ENCODE results near the gene TRPV2. TPM values are rescaled to one million over a fixed set of nuclear protein-coding genes. Genes with fewer than 3 reads are reported as not detected.

Gene TRPV2
- total RNA-seq, 4 donors from 2014 or later: 2.9 to 4.4 (median 3.4) TPM

- Histone ChIP-seq H3K27ac (no peak overlapping the region), H3K4me3 (no peak overlapping the region), H3K27me3 (peaks cover 0 to 6% (median 2%) of the 10 kb centered on the region in 3 donors), H3K36me3 (no peaks in the 10 kb centered on the region), H3K4me1 (peaks cover 7 to 15% of the 10 kb centered on the region in 2 donors), H3K9me3 (no peaks in the 10 kb centered on the region)
- no peak for DNase-seq
- intact Hi-C loops (cut with DNase I; ENCODE audit: low total_unique reads) (no loop called here), in situ Hi-C loops (cut with MboI; ENCODE audit: low sequenced_read_pairs in 4 of 4) (no loop called here)
- ATAC-seq: no peak
- no peak for TF ChIP-seq POLR2A (IDR thresholded peaks at IDR 0.05)
- TF ChIP-seq, protein P1, sequence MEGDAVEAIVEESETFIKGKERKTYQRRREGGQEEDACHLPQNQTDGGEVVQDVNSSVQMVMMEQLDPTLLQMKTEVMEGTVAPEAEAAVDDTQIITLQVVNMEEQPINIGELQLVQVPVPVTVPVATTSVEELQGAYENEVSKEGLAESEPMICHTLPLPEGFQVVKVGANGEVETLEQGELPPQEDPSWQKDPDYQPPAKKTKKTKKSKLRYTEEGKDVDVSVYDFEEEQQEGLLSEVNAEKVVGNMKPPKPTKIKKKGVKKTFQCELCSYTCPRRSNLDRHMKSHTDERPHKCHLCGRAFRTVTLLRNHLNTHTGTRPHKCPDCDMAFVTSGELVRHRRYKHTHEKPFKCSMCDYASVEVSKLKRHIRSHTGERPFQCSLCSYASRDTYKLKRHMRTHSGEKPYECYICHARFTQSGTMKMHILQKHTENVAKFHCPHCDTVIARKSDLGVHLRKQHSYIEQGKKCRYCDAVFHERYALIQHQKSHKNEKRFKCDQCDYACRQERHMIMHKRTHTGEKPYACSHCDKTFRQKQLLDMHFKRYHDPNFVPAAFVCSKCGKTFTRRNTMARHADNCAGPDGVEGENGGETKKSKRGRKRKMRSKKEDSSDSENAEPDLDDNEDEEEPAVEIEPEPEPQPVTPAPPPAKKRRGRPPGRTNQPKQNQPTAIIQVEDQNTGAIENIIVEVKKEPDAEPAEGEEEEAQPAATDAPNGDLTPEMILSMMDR (IDR thresholded peaks at IDR 0.05 in 4 of 5, conservative IDR thresholded peaks at IDR 0.05 in 1 of 5): no peak
These were observed 51.0 kb downstream of the TRPV2 start for GRCh38 chr17:16466407-16466806.

DNA sequence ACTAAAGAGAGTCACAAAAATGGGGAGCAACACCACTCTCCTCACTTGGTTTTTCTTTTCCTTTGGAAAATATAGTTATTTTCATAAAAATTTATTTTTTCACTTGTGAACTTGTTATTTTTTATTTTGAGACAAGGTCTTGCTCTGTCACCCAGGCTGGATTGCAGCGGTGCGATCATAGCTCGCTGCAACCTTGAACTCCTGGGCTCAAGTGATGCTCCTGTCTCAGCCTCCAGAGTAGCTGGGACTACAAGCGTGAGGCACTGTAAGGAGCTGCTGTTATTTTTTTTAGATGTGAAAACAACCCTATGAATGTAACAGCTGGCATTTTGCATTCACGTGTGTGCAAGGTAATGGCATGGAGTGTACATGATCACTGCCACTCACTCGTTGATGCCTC, 51.7 kb downstream of the TRPV2 start:
- intact Hi-C loops (cut with DNase I; ENCODE audit: low total_unique reads) (no loop called here), in situ Hi-C loops (cut with MboI; ENCODE audit: low sequenced_read_pairs in 4 of 4) (no loop called here)
- no peak for DNase-seq
- Histone ChIP-seq H3K9me3 (no peaks in the 10 kb centered on the region), H3K4me1 (peaks cover 7 to 15% of the 10 kb centered on the region in 2 donors), H3K36me3 (no peaks in the 10 kb centered on the region), H3K27ac (no peak overlapping the region), H3K27me3 (peaks cover 0 to 12% (median 2%) of the 10 kb centered on the region in 3 donors), H3K4me3 (no peak overlapping the region)
- no peak for TF ChIP-seq POLR2A (IDR thresholded peaks at IDR 0.05)
- TF ChIP-seq, protein P1 (IDR thresholded peaks at IDR 0.05 in 4 of 5, conservative IDR thresholded peaks at IDR 0.05 in 1 of 5): no peak
- ATAC-seq: no peak

GRCh38 chr17:16467886-16468285, 52.5 kb downstream of the TRPV2 start:
- DNase-seq (no peak), ATAC-seq (no peak)
- Histone ChIP-seq H3K27ac (no peak overlapping the region), H3K36me3 (no peaks in the 10 kb centered on the region), H3K4me1 (peaks cover 7 to 15% of the 10 kb centered on the region in 2 donors), H3K9me3 (no peaks in the 10 kb centered on the region), H3K27me3 (peaks cover 0 to 15% (median 2%) of the 10 kb centered on the region in 3 donors), H3K4me3 (no peak overlapping the region)
- intact Hi-C loops (cut with DNase I; ENCODE audit: low total_unique reads) (no loop called here), in situ Hi-C loops (cut with MboI; ENCODE audit: low sequenced_read_pairs in 4 of 4) (no loop called here)
- TF ChIP-seq POLR2A (IDR thresholded peaks at IDR 0.05): no peak
- TF ChIP-seq, protein P1 (IDR thresholded peaks at IDR 0.05 in 4 of 5, conservative IDR thresholded peaks at IDR 0.05 in 1 of 5): no peak

DNA sequence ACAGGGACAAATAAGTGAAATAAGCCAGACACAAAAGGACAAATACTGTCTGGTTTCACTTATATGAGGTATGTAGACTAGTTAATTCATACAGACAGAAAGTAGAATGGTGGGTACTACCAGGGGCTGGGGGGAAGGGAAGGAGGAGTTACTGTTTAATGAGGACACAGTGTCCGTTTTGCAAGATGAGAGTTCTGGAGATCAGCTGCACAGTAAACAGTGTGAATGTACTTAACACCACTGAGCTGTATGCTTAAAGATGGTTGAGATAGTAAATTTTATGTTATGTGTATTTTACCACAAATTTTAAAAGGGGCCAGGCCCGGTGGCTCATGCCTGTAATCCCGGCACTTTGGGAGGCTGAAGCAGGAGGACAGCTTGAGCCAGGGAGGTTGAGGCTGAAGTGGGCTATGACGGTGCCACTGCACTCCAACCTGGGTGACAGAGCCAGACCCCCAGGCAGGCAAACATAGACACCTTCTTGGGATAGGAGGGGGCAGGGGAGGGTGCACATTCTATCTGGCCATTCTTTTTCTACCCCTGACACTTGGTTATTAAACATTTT, 53.1 kb downstream of the TRPV2 start:
- H3K4me3 ChIP-seq: no peak overlapping the region
- H3K27me3 ChIP-seq: peaks cover 0 to 15% (median 2%) of the 10 kb centered on the region in 3 donors
- peaks cover 7 to 15% of the 10 kb centered on the region in 2 donors for H3K4me1 ChIP-seq
- no peak overlapping the region for H3K27ac ChIP-seq
- DNase-seq (no peak), ATAC-seq (no peak)
- TF ChIP-seq, protein P1 (IDR thresholded peaks at IDR 0.05 in 4 of 5, conservative IDR thresholded peaks at IDR 0.05 in 1 of 5): no peak
- TF ChIP-seq POLR2A (IDR thresholded peaks at IDR 0.05): no peak
- H3K36me3 ChIP-seq: no peaks in the 10 kb centered on the region
- in situ Hi-C loops (cut with MboI; ENCODE audit: low sequenced_read_pairs in 4 of 4) (no loop called here), intact Hi-C loops (cut with DNase I; ENCODE audit: low total_unique reads) (no loop called here)
- H3K9me3 ChIP-seq: no peaks in the 10 kb centered on the region

- TF ChIP-seq POLR2A (IDR thresholded peaks at IDR 0.05): no peak
- TF ChIP-seq, protein P1 (IDR thresholded peaks at IDR 0.05 in 4 of 5, conservative IDR thresholded peaks at IDR 0.05 in 1 of 5): no peak
- DNase-seq: no peak
- peak overlapping the region in 1 of 4 donors; percentile 7 for H3K27ac ChIP-seq
- H3K9me3 ChIP-seq: no peaks in the 10 kb centered on the region
- intact Hi-C loops (cut with DNase I; ENCODE audit: low total_unique reads) (no loop called here), in situ Hi-C loops (cut with MboI; ENCODE audit: low sequenced_read_pairs in 4 of 4) (no loop called here)
- peaks cover 0 to 15% (median 2%) of the 10 kb centered on the region in 3 donors for H3K27me3 ChIP-seq
- no peak overlapping the region for H3K4me3 ChIP-seq
- H3K4me1 ChIP-seq: peaks cover 7 to 15% of the 10 kb centered on the region in 2 donors
- ATAC-seq: peak in 1 of 2 donors; percentile 35
- no peaks in the 10 kb centered on the region for H3K36me3 ChIP-seq
These were observed 54.9 kb downstream of the TRPV2 start for GRCh38 chr17:16470265-16470664.
